PC-9 (cell line): ENCODE data around the gene ITGB8. TPM values are rescaled to one million over a fixed set of nuclear protein-coding genes. Genes with fewer than 3 reads are reported as not detected.

Experiments
- BruUV-seq: library from RNA; stranded (reverse); fragments of 400-500 nt; replicated peaks from 2 replicates; lab custom pipeline; 2021; lab: Mats Ljungman, UMichigan
- CTCF ChIA-PET: fragments of 300-600 bp; sonication (Branson Sonifier 250); formaldehyde crosslinking; loops from one replicate; lab custom pipeline; 2022; ENCODE audit warnings: antibody characterized with exemption; lab: Charles Lee
- POLR2A ChIA-PET: fragments of 300-600 bp; sonication (Branson Sonifier 250); formaldehyde crosslinking; loops from one replicate; lab custom pipeline; 2022; ENCODE audit warnings: antibody characterized with exemption; ENCODE audit not compliant: unreplicated experiment; lab: Charles Lee
- DNase-seq, 2 experiments: peaks; one replicate each; pipeline versions ENCODE4 v3.0.0 to v3.0.0-alpha.2; 2015 to 2022; ENCODE audit warnings: mixed read lengths in 1 of 2
- H2AFZ ChIP-seq: fragments of 200-600 bp; sonication (generic); 2 replicates; pipeline ENCODE4 v1.8.1; 2017; ENCODE audit warnings: antibody characterized with exemption
- H3F3A ChIP-seq: fragments of 200-600 bp; sonication (generic); 2 replicates; pipeline ENCODE4 v1.8.1; 2017; ENCODE audit warnings: antibody characterized with exemption, mild to moderate bottlenecking, low read depth; ENCODE audit not compliant: insufficient read depth
- H3K27ac ChIP-seq: fragments of 200-600 bp; sonication (generic); 2 replicates; pipeline ENCODE4 v1.6.1; 2016; ENCODE audit warnings: mixed run types
- H3K27me3 ChIP-seq: fragments of 200-600 bp; sonication (generic); 2 replicates; pipeline ENCODE4 v1.6.1; 2016; ENCODE audit warnings: low read depth, mixed run types; ENCODE audit not compliant: insufficient read depth
- H3K36me3 ChIP-seq: fragments of 200-600 bp; sonication (generic); 2 replicates; pipeline ENCODE4 v1.6.1; 2016; ENCODE audit warnings: low read depth, mixed run types
- H3K4me1 ChIP-seq: fragments of 200-600 bp; sonication (generic); replicated peaks from 2 replicates; pipeline ENCODE4 v1.6.1; 2016; ENCODE audit warnings: mixed run types; ENCODE audit not compliant: insufficient read depth
- H3K4me2 ChIP-seq: fragments of 200-600 bp; sonication (generic); 2 replicates; pipeline ENCODE4 v1.6.1; 2017; ENCODE audit warnings: mixed run types
- H3K4me3 ChIP-seq: fragments of 200-600 bp; sonication (generic); 2 replicates; pipeline ENCODE4 v1.6.1; 2016; ENCODE audit warnings: mixed run types
- H3K79me2 ChIP-seq: fragments of 200-600 bp; sonication (generic); 2 replicates; pipeline ENCODE4 v1.6.1; 2017; ENCODE audit warnings: low read depth, mixed run types
- H3K9me2 ChIP-seq: fragments of 200-600 bp; sonication (generic); 2 replicates; pipeline ENCODE4 v1.8.1; 2017; ENCODE audit warnings: mild to moderate bottlenecking; ENCODE audit not compliant: insufficient read depth
- H3K9me3 ChIP-seq: fragments of 200-600 bp; sonication (generic); 2 replicates; pipeline ENCODE4 v1.8.1; 2016; ENCODE audit warnings: low read depth; ENCODE audit not compliant: insufficient read depth
- H4K20me1 ChIP-seq: fragments of 200-600 bp; sonication (generic); 2 replicates; pipeline ENCODE4 v1.8.1; 2017; ENCODE audit not compliant: insufficient read depth
- EZH2 ChIP-seq: fragments of 200-600 bp; sonication (generic); IDR thresholded peaks from 2 replicates; pipeline ENCODE4 v1.8.0; 2017; ENCODE audit warnings: antibody characterized with exemption, low read depth
- intact Hi-C: fragments of 100-400 bp; cut with micrococcal nuclease; formaldehyde crosslinking; loops from one replicate; pipeline ENCODE4 v1.10.0; 2022; ENCODE audit not compliant: unreplicated experiment
- total RNA-seq: library from RNA; stranded (reverse); gene quantifications from 2 replicates; pipeline ENCODE4 v1.2.3, GENCODE V29; 2021
- TF ChIP-seq, protein P1 (sequence below): fragments of 200-600 bp; sonication (generic); conservative IDR thresholded peaks from 2 replicates; pipeline ENCODE4 v1.6.1; 2017; ENCODE audit warnings: mixed run types, antibody characterized with exemption, mild to moderate bottlenecking, moderate library complexity

ITGB8 gene
- total RNA-seq, 1 experiment from 2014 or later: 20.1 TPM

DNA sequence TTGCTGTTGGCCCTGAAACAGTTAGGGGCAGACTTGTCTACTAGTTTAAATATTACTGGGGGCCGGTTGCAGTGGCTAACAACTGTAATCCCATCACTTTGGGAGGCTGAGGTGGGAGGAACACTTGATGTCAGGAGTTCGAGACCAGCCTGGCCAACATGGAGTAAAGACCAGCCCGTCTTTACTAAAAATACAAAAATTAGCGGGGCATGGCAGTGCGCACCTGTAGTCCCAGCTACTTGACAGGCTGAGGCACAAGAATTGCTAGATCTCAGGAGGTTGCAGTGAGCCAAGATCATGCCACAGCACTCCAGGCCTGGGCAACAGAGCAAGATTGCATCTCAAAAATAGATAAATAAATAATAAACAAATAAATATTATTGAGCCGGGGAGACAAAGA, 7.6 kb downstream of the ITGB8 start:
- CTCF ChIA-PET: interaction anchor here (0.7 kb wide), 1 partner anchor 132 kb away, joined by 13 read pairs; no protein-coding TSS in a partner anchor
- H4K20me1 ChIP-seq: no peaks in the 10 kb centered on the region
- H3K79me2 ChIP-seq: no peaks in the 10 kb centered on the region
- no peak overlapping the region for H3K4me2 ChIP-seq
- no peak overlapping the region for H2AFZ ChIP-seq
- DNase-seq: no peak
- H3K36me3 ChIP-seq: no peaks in the 10 kb centered on the region
- H3K9me2 ChIP-seq: no peaks in the 10 kb centered on the region
- no TSS peak for BruUV-seq
- H3K4me1 ChIP-seq: peaks cover 26% of the 10 kb centered on the region
- TF ChIP-seq EZH2: no peak
- TF ChIP-seq, protein P1, sequence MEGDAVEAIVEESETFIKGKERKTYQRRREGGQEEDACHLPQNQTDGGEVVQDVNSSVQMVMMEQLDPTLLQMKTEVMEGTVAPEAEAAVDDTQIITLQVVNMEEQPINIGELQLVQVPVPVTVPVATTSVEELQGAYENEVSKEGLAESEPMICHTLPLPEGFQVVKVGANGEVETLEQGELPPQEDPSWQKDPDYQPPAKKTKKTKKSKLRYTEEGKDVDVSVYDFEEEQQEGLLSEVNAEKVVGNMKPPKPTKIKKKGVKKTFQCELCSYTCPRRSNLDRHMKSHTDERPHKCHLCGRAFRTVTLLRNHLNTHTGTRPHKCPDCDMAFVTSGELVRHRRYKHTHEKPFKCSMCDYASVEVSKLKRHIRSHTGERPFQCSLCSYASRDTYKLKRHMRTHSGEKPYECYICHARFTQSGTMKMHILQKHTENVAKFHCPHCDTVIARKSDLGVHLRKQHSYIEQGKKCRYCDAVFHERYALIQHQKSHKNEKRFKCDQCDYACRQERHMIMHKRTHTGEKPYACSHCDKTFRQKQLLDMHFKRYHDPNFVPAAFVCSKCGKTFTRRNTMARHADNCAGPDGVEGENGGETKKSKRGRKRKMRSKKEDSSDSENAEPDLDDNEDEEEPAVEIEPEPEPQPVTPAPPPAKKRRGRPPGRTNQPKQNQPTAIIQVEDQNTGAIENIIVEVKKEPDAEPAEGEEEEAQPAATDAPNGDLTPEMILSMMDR: no peak
- no peaks in the 10 kb centered on the region; the same call in 1 of the 2 replicates for H3K9me3 ChIP-seq
- peaks cover 19% of the 10 kb centered on the region for H3F3A ChIP-seq
- H3K4me3 ChIP-seq: no peak overlapping the region
- H3K27me3 ChIP-seq: no peaks in the 10 kb centered on the region
- H3K27ac ChIP-seq: no peak overlapping the region
- POLR2A ChIA-PET: no interaction called here
- intact Hi-C loops: no loop called here

DNA sequence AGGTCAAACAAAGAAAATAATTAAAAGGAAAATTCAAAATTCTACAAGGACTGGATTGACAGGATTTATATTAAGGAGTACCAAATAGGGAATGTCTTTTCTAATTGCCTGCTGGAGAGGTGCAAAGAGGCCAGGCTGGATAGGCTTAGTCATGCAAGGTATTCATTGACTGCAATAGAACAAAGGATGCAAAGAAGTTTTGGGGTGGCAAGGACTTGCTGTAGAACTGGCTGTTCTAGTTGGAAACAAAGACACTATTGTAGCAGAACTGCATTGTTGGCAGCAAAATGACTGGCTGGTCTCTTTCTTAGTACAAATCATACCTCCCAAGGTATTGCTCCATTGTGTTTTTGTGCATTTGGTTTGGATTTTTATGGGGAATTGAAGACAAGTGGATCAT, 10.1 kb downstream of the ITGB8 start:
- H3K36me3 ChIP-seq: no peaks in the 10 kb centered on the region
- H3K27me3 ChIP-seq: no peaks in the 10 kb centered on the region
- H3K9me2 ChIP-seq: no peaks in the 10 kb centered on the region
- intact Hi-C loops: loop anchor here (1.0 kb wide), 2 partner anchors 9 to 12 kb away; no protein-coding TSS in a partner anchor
- H3K79me2 ChIP-seq: no peaks in the 10 kb centered on the region
- DNase-seq: peak; percentile 50 to 95
- H3F3A ChIP-seq: peaks cover 19% of the 10 kb centered on the region
- no peaks in the 10 kb centered on the region for H4K20me1 ChIP-seq
- no peak overlapping the region for H2AFZ ChIP-seq
- ChIA-PET POLR2A (no interaction called here), CTCF (no interaction called here)
- no peaks in the 10 kb centered on the region for H3K9me3 ChIP-seq
- peaks cover 17% of the 10 kb centered on the region for H3K4me1 ChIP-seq
- BruUV-seq: no TSS peak
- H3K4me2 ChIP-seq: peak overlapping the region; percentile 15
- TF ChIP-seq, protein P1: no peak
- no peak for TF ChIP-seq EZH2
- peak overlapping the region; percentile 59 for H3K27ac ChIP-seq
- H3K4me3 ChIP-seq: no peak overlapping the region

DNA sequence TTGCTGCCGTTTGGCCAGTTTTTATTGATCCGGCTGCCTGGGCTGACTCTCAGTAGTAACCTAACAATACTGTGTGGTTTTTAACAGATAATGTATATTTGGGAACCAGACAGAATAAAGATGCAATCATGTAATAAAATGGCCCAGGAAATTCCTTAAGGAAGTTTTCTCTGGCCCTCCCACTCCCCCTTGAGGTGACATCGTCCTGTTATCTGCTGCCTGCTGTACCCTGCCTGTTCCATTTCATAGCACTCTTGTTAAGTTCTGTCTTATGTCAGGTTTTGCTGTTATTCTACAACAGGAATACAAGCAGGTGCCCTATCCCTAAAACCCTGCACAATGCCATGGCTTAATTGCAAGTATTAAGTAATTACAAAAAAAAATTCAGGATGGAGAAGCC, 12.5 kb downstream of the ITGB8 start:
- intact Hi-C loops: no loop called here
- TF ChIP-seq, protein P1: no peak
- TF ChIP-seq EZH2: no peak
- Histone ChIP-seq H3K79me2 (no peaks in the 10 kb centered on the region), H3K4me1 (peaks cover 17% of the 10 kb centered on the region), H3K9me2 (no peaks in the 10 kb centered on the region), H3K4me2 (no peak overlapping the region), H3K4me3 (no peak overlapping the region), H2AFZ (no peak overlapping the region), H3K27me3 (no peaks in the 10 kb centered on the region), H3K27ac (no peak overlapping the region), H3K36me3 (no peaks in the 10 kb centered on the region), H3F3A (peaks cover 19% of the 10 kb centered on the region), H3K9me3 (peaks cover 4% of the 10 kb centered on the region; the same call in 1 of the 2 replicates), H4K20me1 (no peaks in the 10 kb centered on the region)
- no peak for DNase-seq
- POLR2A ChIA-PET: interaction anchor here (0.8 kb wide), 1 partner anchor 209 kb away, joined by 3 read pairs; no protein-coding TSS in a partner anchor
- no TSS peak for BruUV-seq
- CTCF ChIA-PET: interaction anchor here (0.5 kb wide), 1 partner anchor 17 kb away, joined by 4 read pairs; no protein-coding TSS in a partner anchor
